ENCODE results near the gene TSHR. TPM values are rescaled to one million over a fixed set of nuclear protein-coding genes. Genes with fewer than 3 reads are reported as not detected.

Gene TSHR
- total RNA-seq, 2 experiments from 2014 or later = 4.9 to 40.0 TPM

DNA sequence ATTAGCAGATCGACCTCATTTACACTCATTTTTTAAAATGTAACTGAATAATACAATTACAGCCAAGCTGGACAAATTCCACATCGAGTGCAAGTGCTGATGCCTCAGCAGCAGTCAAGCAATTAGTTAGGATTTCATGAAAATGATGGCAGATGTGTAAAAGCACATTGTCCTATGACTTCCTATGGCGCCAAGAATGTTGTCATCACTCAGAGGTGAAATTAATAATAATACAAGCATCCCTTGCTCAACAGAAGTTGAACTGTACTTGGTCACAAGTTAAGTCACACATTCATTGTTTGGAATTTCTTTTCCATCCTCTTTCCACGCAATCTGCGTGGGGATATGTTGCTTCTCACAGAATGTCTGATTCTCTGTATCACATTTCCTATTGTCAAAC lies 148.0 kb downstream of the TSHR start:
- Histone ChIP-seq H3K4me1 (ENCODE audit: insufficient read depth, low read length, poor library complexity, severe bottlenecking) (no peaks in the 10 kb centered on the region), H3K36me3 (ENCODE audit: insufficient read depth, low read length) (no peaks in the 10 kb centered on the region), H3K9me3 (ENCODE audit: low read length) (no peaks in the 10 kb centered on the region), H3K4me3 (ENCODE audit: low read depth, low read length, poor library complexity, severe bottlenecking) (no peak overlapping the region), H4K20me1 (ENCODE audit: insufficient read depth, low read length) (no peaks in the 10 kb centered on the region), H2AFZ (ENCODE audit: low read length) (no peak overlapping the region), H3K4me2 (ENCODE audit: low read length) (no peak overlapping the region), H3K79me2 (ENCODE audit: insufficient read depth, low read depth, low read length) (no peaks in the 10 kb centered on the region), H3K9me2 (ENCODE audit: insufficient read depth, low read length) (no peaks in the 10 kb centered on the region), H3K27ac (ENCODE audit: low read depth, low read length, poor library complexity, severe bottlenecking) (no peak overlapping the region)
- ChIA-PET POLR2A (interaction anchor here (0.5 to 0.6 kb wide), 2 partner anchors 70 to 1141 kb away, joined by 4 to 8 read pairs; no protein-coding TSS in a partner anchor), CTCF (ENCODE audit: unreplicated experiment) (no interaction called here)
- TF ChIP-seq EZH2phosphoT487 (IDR thresholded peaks at IDR 0.05; ENCODE audit: borderline replicate concordance, low read depth, low read length) = no peak
- TF ChIP-seq, protein P1, sequence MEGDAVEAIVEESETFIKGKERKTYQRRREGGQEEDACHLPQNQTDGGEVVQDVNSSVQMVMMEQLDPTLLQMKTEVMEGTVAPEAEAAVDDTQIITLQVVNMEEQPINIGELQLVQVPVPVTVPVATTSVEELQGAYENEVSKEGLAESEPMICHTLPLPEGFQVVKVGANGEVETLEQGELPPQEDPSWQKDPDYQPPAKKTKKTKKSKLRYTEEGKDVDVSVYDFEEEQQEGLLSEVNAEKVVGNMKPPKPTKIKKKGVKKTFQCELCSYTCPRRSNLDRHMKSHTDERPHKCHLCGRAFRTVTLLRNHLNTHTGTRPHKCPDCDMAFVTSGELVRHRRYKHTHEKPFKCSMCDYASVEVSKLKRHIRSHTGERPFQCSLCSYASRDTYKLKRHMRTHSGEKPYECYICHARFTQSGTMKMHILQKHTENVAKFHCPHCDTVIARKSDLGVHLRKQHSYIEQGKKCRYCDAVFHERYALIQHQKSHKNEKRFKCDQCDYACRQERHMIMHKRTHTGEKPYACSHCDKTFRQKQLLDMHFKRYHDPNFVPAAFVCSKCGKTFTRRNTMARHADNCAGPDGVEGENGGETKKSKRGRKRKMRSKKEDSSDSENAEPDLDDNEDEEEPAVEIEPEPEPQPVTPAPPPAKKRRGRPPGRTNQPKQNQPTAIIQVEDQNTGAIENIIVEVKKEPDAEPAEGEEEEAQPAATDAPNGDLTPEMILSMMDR (conservative IDR thresholded peaks at IDR 0.05; ENCODE audit: low read length) = no peak
- no peak for DNase-seq (ENCODE audit: low spot score)
- BruUV-seq (replicated peaks) = no TSS peak
- intact Hi-C loops (cut with micrococcal nuclease; ENCODE audit: unreplicated experiment) = no loop called here

DNA sequence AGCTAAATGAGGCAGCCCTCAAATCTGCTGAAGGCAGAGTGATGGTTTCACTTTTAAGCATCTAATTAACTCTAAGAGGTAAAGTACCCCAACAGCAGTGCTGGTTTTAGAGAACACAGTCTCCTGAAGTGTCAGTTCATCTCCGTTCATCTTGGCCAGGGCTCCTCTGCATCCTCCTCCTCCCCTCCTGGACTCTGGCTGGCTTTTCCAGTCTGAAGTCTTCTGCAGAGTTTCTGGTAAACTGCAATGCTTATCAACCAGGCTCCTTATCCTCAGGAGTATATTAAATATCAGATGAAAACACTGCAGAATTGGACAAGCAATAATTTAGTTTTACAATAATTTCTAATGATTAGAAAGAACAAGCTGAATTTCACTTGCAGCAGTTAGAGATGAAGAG lies 150.0 kb downstream of the TSHR start:
- Histone ChIP-seq H3K9me2 (ENCODE audit: insufficient read depth, low read length) (no peaks in the 10 kb centered on the region), H4K20me1 (ENCODE audit: insufficient read depth, low read length) (no peaks in the 10 kb centered on the region), H3K4me1 (ENCODE audit: insufficient read depth, low read length, poor library complexity, severe bottlenecking) (no peaks in the 10 kb centered on the region), H3K9me3 (ENCODE audit: low read length) (no peaks in the 10 kb centered on the region), H3K4me3 (ENCODE audit: low read depth, low read length, poor library complexity, severe bottlenecking) (no peak overlapping the region), H3K36me3 (ENCODE audit: insufficient read depth, low read length) (no peaks in the 10 kb centered on the region), H3K4me2 (ENCODE audit: low read length) (no peak overlapping the region), H3K79me2 (ENCODE audit: insufficient read depth, low read depth, low read length) (no peaks in the 10 kb centered on the region), H2AFZ (ENCODE audit: low read length) (no peak overlapping the region), H3K27ac (ENCODE audit: low read depth, low read length, poor library complexity, severe bottlenecking) (no peak overlapping the region)
- ChIA-PET CTCF (ENCODE audit: unreplicated experiment) (no interaction called here), POLR2A (interaction anchor here (1.2 kb wide), 1 partner anchor 9 kb away, joined by 3 read pairs; no protein-coding TSS in a partner anchor)
- no TSS peak for BruUV-seq (replicated peaks)
- no peak for TF ChIP-seq EZH2phosphoT487 (IDR thresholded peaks at IDR 0.05; ENCODE audit: borderline replicate concordance, low read depth, low read length)
- TF ChIP-seq, protein P1 (conservative IDR thresholded peaks at IDR 0.05; ENCODE audit: low read length) = no peak
- intact Hi-C loops (cut with micrococcal nuclease; ENCODE audit: unreplicated experiment) = no loop called here
- no peak for DNase-seq (ENCODE audit: low spot score)

DNA sequence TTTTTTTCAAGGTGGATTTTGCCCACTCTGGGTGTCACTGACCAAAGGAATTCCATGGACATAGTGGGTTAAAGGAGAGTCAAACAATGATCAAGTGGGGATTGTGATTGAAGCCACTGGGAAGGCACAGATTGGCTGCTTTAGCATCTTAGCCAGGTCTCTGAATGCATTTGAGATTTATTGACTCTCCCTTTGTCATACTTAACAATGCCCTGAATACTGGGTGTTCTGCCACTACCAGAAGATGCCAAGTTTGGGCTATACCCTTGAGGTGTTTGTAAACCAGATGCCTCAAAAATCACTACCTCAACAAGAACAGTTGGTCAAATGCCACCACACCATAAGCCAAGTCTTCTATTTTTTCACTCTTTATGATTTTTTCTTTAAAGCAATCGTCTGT lies 150.5 kb downstream of the TSHR start:
- CTCF ChIA-PET (ENCODE audit: unreplicated experiment) = no interaction called here
- H3K4me3 ChIP-seq (ENCODE audit: low read depth, low read length, poor library complexity, severe bottlenecking) = no peak overlapping the region
- no peaks in the 10 kb centered on the region for H3K4me1 ChIP-seq (ENCODE audit: insufficient read depth, low read length, poor library complexity, severe bottlenecking)
- no peak overlapping the region for H2AFZ ChIP-seq (ENCODE audit: low read length)
- no peaks in the 10 kb centered on the region for H3K9me3 ChIP-seq (ENCODE audit: low read length)
- POLR2A ChIA-PET = interaction anchor here (0.8 to 1.2 kb wide), 2 partner anchors 9 to 11 kb away, joined by 3 read pairs; no protein-coding TSS in a partner anchor
- no peaks in the 10 kb centered on the region for H3K9me2 ChIP-seq (ENCODE audit: insufficient read depth, low read length)
- no peak overlapping the region for H3K4me2 ChIP-seq (ENCODE audit: low read length)
- no peaks in the 10 kb centered on the region for H3K79me2 ChIP-seq (ENCODE audit: insufficient read depth, low read depth, low read length)
- no peak for DNase-seq (ENCODE audit: low spot score)
- H3K36me3 ChIP-seq (ENCODE audit: insufficient read depth, low read length) = no peaks in the 10 kb centered on the region
- no peaks in the 10 kb centered on the region for H4K20me1 ChIP-seq (ENCODE audit: insufficient read depth, low read length)
- BruUV-seq (replicated peaks) = no TSS peak
- intact Hi-C loops (cut with micrococcal nuclease; ENCODE audit: unreplicated experiment) = no loop called here
- TF ChIP-seq EZH2phosphoT487 (IDR thresholded peaks at IDR 0.05; ENCODE audit: borderline replicate concordance, low read depth, low read length) = no peak
- TF ChIP-seq, protein P1 (conservative IDR thresholded peaks at IDR 0.05; ENCODE audit: low read length) = no peak
- no peak overlapping the region for H3K27ac ChIP-seq (ENCODE audit: low read depth, low read length, poor library complexity, severe bottlenecking)

Measured in OCI-LY7 (cell line).